ENCODE data around the gene MRPS10.
A peak's percentile ranks its signal among the peaks of the same experiment; 100 is the strongest.

The MRPS10 gene

DNA sequence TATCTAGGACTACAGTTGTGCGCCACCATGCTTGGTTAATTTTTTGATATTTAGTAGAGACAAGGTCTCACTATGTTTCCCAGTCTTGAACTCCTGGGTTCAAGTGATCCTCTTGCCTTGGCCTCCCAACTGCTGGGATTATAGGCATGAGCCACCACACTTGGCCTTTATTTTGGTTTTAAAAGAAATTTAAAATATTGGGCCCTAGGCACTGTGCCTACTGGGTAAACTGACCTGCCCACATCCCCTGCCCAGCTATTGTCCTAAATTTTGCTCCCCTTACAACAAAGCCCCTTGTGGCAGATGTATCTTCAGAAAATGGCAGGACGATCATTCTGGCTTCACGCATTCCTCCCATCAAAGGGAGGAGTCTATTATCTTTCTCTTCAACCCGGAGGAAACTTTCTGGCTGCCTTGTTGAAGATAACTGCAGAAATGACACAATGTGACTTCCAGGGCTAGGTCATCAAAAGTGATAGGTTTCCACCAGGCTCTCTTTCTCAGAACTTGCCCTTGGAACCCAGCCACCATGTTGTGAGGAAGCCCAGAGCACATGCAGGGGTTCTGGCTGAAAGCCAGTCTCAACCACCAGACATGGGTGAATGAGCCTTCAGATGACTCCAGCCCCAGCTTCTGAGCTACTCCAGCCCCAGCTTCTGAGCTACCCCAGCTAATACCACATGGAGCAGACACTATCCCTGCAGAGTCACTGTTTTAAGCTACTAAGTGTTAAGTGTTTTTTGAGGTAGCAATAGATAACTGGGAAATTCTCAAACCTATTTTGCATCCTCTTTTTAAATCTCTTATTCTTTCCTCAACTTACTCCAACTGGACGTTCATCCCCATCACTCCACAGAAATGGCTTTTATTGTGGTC is 18.3 kb downstream of the MRPS10 start:
- TF ChIP-seq ESRRG (CRISPR knock-in tag; IDR thresholded peaks at IDR 0.05) (no peak), CSDC2 (CRISPR knock-in tag; IDR thresholded peaks at IDR 0.05) (no peak), CREB5 (CRISPR knock-in tag; IDR thresholded peaks at IDR 0.05; ENCODE audit: low read depth) (no peak), ZNF70 (CRISPR knock-in tag; IDR thresholded peaks at IDR 0.05) (no peak), GLIS3 (CRISPR knock-in tag; IDR thresholded peaks at IDR 0.05) (no peak), POU6F1 (CRISPR knock-in tag; IDR thresholded peaks at IDR 0.05; ENCODE audit: borderline replicate concordance, low read depth) (no peak), TSHZ2 (CRISPR knock-in tag; IDR thresholded peaks at IDR 0.05) (0 out of 2 replicates have a peak, but pooled peaks have one; percentile 53), BACH2 (CRISPR knock-in tag; IDR thresholded peaks at IDR 0.05; ENCODE audit: borderline replicate concordance) (no peak), TCF4 (CRISPR knock-in tag; IDR thresholded peaks at IDR 0.05; ENCODE audit: borderline replicate concordance) (no peak), CSRNP3 (CRISPR knock-in tag; IDR thresholded peaks at IDR 0.05) (no peak), ZC3H10 (CRISPR knock-in tag; IDR thresholded peaks at IDR 0.05) (no peak), ZFP3 (CRISPR knock-in tag; IDR thresholded peaks at IDR 0.05) (peak; percentile 68; the same call in 1 of the 2 replicates), RARB (CRISPR knock-in tag; IDR thresholded peaks at IDR 0.05) (no peak), PATZ1 (CRISPR knock-in tag; IDR thresholded peaks at IDR 0.05; ENCODE audit: borderline replicate concordance) (no peak; the same call in 1 of the 2 replicates), ZNF8 (CRISPR knock-in tag; IDR thresholded peaks at IDR 0.05) (no peak), ZFP30 (CRISPR knock-in tag; IDR thresholded peaks at IDR 0.05) (no peak), ZNF565 (CRISPR knock-in tag; conservative IDR thresholded peaks at IDR 0.05; ENCODE audit: low read depth) (peak; percentile 94), OSR1 (CRISPR knock-in tag; IDR thresholded peaks at IDR 0.05) (no peak), TOX (CRISPR knock-in tag; IDR thresholded peaks at IDR 0.05; ENCODE audit: borderline replicate concordance) (no peak), PPARA (CRISPR knock-in tag; IDR thresholded peaks at IDR 0.05; ENCODE audit: borderline replicate concordance) (no peak), ISL1 (CRISPR knock-in tag; IDR thresholded peaks at IDR 0.05) (peak; percentile 55), SNAI2 (CRISPR knock-in tag; IDR thresholded peaks at IDR 0.05) (peak; percentile 58), ARNTL (CRISPR knock-in tag; IDR thresholded peaks at IDR 0.05; ENCODE audit: borderline replicate concordance, low read depth) (no peak)
- peak; percentile 40 for ATAC-seq

Data from SK-N-SH treated with all-trans-retinoic acid at 6 μM for 48 hours (cell line).